IPS DF 4.7 (cell line): Measurements from ENCODE around the gene METTL2B.

ENCODE experiments used
- DNase-seq: peaks from one replicate; pipeline ENCODE4 v3.0.0-alpha.2; 2013; ENCODE audit warnings: low spot score; ENCODE audit errors: extremely low read depth

Gene METTL2B

DNA sequence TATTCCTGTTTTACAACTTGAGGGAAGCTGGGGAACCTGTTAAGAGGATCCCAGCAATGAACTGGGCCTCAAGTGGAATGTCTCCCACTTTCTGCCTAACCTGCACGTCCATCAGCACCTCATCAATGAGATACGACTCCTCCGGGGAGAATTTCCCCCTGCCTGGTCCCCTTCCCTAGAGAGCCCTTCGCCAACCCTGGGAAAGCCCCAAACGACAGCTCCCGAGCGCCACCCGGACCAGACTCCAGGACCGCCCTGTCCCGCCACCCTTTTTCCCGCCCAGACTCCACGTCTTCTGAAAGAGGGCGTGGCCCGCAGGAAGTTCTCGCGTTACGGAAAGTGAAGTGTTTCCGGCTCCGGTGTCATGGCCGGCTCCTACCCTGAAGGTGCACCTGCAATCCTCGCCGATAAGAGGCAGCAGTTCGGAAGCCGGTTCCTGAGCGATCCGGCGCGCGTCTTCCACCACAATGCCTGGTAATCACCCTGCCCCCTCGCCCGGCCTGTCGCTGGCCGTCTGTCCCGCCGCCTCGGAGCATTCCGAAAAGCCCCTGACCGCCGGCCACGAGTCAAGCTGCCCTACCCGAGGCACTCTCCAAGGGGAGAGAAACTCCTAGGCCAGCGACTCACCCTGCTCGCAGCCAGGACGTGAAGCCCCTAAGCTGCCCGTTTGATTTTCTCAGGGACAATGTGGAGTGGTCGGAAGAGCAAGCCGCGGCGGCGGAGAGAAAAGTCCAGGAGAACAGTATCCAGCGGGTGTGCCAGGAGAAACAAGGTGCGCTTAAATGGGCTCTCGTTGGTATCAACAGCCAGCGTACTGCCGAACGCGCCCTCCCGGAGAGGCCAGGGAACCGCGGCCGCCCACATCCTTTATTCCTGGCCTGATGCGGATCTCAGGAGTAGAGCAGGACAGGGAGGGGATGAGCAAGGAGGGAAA, at the start of gene METTL2B:
TSS of gene METTL2B (plus strand) at position 347 of the 934 bp plus-strand sequence. CDS start at position 365, 18 bp downstream.
- DNase-seq: peak; percentile 74

DNA sequence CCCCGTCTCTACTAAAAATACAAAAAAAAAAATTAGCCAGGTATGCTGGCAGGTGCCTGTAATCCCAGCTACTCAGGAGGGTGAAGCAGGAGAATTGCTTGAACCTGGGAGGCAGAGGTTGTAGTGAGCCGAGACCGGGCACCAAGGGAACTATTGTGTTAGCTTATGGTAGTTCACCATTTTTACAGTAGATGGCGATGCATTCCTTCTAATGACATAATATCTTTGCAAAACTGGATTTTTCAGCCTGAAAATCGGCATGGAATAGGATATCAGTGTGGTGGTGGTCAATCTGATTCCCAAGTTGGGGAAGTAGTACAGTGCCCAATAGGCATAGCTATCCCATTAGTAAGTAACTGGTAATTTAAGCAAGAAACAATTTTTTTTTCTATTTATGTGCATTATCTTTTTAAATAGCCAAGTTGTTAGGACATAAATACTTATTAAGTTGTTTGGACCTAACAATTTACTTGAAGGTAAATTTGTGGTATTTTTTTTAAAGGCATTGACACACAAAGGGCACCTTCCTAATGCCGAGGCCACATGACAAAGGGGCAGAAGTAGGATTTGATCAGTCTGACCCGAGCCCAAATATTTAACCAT, 49.2 kb upstream of the METTL2B start:
- no peak for DNase-seq

DNA sequence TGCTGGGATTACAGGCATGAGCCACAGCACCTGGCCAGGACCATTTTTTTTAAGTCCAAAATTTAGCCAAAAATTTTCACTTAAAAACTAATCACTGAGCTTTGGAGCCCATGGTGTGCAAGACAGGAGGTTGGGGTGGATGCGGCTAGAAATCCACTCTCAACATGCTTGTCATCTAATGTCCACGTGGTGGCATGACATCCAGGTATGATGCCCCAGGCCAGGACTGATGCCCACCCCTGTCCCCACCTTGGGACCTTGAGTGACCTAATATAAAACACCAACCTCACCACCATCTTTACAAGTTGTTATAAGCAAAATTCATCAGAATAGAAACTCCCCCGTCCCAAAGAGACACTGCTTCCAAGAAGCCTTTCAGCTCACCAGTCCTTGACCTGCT, 46.3 kb upstream of the METTL2B start:
- DNase-seq: no peak

GRCh38 chr7:128431221-128431620, 45.3 kb upstream of the METTL2B start:
- no peak for DNase-seq

DNA sequence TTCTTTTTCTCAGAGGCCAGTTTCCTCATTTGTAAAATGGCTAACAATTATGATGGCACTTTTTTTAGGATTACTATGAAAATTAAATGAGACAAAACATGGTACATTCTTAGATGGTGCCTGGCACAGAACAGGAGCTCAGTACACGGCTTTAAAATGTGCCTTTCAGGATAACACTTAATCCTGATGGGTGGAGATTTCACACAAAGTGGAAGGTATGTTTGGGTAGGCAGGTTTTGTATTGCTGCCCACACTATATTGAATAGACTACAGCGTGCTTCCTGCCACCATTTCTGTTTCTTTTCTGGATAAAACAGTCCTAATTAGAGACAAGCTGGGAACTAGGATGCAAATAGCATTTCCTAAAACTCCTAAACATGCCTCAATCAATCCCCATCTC, 44.8 kb upstream of the METTL2B start:
- no peak for DNase-seq

GRCh38 chr7:128434413-128435326, 41.9 kb upstream of the METTL2B start:
- no peak for DNase-seq

- DNase-seq: no peak
Measured at GRCh38 chr7:128435327-128435686, 41.2 kb upstream of the METTL2B start.

GRCh38 chr7:128437426-128438332, 38.9 kb upstream of the METTL2B start:
- no peak for DNase-seq

- DNase-seq: no peak
Measured at GRCh38 chr7:128442356-128442755, 34.2 kb upstream of the METTL2B start.

- DNase-seq: no peak
Measured at GRCh38 chr7:128443831-128444600, 32.5 kb upstream of the METTL2B start.

DNA sequence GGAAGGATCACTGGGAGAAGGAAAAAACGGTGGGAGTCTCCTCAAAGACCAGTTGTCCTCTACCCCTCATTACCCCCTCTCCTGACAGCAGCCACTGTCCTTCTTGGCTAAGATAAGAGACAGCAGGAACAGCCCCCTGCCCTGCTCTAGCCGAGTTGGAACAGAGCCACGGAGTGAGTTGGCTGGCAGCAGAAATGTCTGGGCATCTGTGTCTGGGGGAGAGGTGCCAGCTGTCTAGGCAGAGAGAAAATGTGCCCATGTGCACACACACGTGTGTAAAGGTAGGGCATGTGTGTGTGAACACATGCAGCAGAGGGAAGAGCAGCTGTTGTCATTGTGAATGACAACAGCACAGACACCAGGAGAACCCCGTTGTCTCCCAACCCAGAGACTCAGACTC, 30.2 kb upstream of the METTL2B start:
- no peak for DNase-seq

DNA sequence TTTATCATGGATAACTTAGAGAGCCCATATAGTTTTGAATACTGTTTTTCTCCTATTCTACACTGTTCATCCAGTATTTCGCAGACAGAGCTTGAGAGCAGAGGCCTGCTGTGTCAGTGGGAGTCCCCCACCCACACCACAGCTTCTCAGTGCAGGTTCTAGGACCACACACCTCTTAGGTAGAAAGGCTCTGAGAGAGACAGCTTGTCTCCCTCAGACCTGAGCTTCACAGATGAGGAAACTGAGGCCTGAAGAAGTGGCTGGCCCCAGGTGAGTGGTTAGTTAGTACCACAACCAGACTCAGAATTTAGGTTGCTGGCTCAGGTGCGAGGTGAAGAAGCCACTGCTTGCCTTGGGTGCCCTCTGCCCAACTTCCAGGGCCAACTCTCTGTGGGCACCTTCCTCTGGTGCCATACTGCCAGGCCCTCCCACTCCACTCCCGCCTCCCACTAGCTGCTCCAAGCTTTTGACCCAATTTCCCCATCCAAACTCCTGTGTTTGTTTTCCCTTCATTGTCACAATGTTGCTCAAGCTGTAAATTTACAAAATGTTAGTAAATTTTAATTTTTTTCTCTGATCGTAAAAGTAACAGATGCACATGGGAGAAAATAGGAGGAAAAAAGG, 28.5 kb upstream of the METTL2B start:
- no peak for DNase-seq

- no peak for DNase-seq
Measured at GRCh38 chr7:128448751-128449302, 27.7 kb upstream of the METTL2B start.

DNA sequence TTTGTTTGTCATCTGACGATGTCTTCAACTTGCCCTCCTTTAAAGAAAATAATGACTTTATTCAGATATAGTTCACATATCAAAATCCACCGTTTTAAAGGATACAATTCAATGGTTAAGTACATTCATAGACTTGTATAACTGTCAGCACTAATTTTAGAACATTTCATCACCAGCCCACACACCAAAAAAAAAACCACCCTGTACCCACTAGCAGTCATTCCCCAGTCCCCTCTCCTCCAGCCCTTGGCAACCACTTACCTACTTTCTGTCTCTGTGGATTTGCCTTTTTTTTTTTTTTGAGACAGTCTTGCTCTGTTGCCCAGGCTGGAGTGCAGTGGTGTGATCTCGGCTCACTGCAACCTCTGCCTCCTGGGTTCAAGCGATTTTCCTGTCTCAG, 26.1 kb upstream of the METTL2B start:
- no peak for DNase-seq

DNA sequence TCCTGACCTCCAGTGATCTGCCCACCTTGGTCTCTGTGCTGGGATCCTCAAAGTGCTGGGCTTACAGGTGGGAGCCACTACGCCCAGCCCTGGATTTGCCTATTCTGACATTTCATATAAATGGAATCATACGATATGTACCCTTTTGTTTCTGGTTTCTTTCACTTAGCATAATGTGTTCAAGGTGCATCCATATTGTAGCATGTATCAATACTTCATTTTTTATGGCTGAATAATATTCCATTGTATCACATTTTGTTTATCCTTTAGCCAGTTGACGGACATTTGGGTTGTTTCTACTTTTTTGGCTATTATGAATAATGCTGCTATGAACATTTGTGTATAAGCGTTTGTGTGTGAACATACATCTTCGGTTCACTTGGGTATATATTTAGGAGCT, 25.6 kb upstream of the METTL2B start:
- no peak for DNase-seq

GRCh38 chr7:128452552-128452951, 24.0 kb upstream of the METTL2B start:
- no peak for DNase-seq

DNA sequence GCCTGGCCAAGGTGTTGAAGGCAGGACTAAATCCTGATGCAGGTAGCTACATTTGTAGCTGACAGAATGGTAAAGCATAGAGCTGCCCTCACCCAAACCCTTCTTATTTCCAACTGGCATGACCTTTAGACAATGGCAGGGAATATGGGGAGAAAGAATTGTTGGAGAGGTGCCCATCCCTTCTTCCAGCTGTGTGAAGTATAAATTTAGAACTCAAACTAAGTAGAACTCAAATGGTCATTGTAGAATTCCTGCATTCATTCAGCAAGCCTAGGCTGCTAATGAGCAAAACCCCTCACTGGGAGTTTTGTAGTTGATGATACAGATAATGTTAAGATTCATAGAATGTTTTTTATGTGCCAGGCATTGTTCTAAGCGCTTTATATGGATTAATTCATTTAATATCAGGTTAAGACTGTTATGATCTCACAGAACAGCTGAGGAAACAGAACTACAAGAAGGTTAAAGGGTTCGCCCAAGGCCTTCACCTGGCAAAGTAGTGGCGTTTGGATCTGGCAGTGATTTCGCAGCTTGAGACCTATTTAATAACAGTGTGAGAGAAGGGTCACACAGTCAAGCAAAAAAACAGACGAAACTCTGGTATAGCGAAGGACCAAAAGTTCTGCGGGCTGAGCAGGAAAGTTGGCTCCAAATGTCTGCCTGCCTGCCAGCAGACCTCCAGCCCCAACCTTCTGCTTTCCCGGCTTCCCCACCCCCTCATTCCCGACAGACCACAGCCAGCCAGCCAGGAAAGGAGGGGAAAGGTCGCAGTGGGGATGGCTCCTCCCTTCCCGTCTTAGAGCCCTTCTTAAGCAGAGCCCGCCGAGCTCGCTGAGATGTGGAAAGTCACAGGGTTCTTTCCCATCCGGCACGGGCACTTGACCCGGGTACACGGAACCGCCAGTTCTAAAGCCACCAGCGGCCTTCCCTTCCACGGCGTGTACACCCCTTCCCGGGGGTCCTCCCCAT, 22.4 kb upstream of the METTL2B start:
- peak; percentile 51 for DNase-seq
